ENCODE results near the gene FOXK1. TPM values are rescaled to one million over a fixed set of nuclear protein-coding genes. Genes with fewer than 3 reads are reported as not detected.

Gene FOXK1
- total RNA-seq, 1 donor from 2014 or later = 17.6 TPM

DNA sequence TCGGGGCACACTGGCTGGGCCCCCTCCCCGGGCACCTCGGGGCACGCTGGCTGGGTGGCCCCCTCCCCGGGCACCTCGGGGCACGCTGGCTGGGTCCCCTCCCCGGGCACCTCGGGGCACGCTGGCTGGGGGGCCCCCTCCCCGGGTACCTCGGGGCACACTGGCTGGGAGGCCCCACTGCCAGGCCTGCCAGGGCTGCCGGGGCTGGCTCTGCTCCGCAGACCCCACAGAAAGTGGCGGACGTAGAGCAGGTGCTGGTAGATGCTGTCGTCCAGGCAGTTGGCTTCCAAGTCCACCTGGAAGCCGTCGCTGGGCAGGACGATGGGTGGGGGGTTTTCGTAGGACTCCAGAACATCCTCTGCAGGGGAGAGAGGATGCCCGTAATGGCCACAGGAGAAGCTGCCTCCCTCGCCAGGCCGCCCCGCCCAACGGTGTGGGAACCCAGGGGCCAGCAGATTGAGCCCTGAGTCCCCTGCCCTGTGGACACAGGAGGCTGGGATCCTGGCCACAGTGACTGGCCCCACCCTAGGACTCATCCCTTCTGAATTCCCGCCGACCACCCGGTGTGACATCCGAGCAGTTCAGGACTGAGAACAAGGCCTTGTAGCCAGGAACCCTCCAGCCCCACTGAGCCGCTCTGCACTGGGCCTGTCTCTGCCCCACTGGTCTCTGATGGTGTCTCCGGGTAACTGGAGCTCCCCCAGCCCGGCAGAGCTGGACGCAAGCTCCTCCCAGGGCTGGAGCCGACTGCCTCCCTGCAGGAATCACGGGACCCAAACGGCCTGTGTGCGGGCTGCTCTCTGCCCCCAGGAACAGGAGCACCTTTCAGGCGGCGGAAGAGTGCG is 121.5 kb downstream of the FOXK1 start:
- Histone ChIP-seq H3K36me3 (ENCODE audit: control insufficient read depth, insufficient read depth, low read length) (no peaks in the 10 kb centered on the region), H3K27me3 (ENCODE audit: control insufficient read depth, insufficient read depth, low read length) (no peaks in the 10 kb centered on the region), H3K4me3 (ENCODE audit: low read depth, low read length) (no peak overlapping the region)
- FAIRE-seq = no peak
- no peak for DNase-seq (ENCODE audit: low read depth)
- TF ChIP-seq, protein P1, sequence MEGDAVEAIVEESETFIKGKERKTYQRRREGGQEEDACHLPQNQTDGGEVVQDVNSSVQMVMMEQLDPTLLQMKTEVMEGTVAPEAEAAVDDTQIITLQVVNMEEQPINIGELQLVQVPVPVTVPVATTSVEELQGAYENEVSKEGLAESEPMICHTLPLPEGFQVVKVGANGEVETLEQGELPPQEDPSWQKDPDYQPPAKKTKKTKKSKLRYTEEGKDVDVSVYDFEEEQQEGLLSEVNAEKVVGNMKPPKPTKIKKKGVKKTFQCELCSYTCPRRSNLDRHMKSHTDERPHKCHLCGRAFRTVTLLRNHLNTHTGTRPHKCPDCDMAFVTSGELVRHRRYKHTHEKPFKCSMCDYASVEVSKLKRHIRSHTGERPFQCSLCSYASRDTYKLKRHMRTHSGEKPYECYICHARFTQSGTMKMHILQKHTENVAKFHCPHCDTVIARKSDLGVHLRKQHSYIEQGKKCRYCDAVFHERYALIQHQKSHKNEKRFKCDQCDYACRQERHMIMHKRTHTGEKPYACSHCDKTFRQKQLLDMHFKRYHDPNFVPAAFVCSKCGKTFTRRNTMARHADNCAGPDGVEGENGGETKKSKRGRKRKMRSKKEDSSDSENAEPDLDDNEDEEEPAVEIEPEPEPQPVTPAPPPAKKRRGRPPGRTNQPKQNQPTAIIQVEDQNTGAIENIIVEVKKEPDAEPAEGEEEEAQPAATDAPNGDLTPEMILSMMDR (IDR thresholded peaks at IDR 0.05; ENCODE audit: insufficient read depth, low read length, severe bottlenecking) = no peak

DNA sequence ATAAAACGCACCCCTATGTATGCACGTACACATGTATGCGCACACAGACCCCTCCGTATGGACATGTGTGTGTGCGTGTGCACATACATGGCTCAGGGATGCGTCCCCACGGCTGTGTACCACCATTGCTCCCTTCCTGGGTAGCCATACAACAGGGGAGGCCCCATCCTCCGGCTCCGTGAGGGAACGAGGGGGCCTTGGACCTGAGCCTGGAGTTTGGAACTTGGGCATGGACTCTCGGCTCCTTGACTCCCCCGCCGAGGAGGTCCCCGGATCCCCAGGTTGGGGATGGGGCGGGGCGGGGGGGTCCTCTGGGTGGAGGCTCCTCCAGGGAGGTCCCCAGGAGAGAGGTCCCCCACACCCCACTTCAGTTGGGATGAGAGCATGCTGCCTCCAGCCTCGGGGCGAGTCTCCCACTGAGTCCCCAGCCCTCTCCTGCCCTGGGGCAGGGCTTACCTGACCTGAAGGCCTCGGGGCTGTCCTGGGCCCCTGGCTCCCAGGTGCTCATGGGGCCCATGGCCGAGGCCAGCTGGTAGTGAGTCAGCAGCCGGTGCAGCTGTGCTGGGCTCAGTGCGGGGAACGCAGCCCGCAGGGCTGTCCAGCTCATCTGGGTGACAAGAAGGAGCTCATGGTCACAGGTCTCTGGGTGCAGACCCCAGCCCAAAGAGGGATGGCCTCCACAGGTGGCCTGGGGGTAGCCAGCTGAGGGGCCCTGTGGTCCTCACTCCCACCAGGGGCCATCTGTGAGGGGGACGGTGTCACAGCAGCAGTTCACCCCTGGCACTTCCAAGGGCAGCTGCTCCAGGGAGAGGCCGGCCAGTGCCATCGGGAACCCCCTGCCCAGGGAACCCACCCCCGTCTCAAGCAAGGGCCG is 123.3 kb downstream of the FOXK1 start:
- no peak for DNase-seq (ENCODE audit: low read depth)
- Histone ChIP-seq H3K27me3 (ENCODE audit: control insufficient read depth, insufficient read depth, low read length) (no peaks in the 10 kb centered on the region), H3K36me3 (ENCODE audit: control insufficient read depth, insufficient read depth, low read length) (no peaks in the 10 kb centered on the region), H3K4me3 (ENCODE audit: low read depth, low read length) (no peak overlapping the region)
- FAIRE-seq = no peak
- TF ChIP-seq, protein P1 (IDR thresholded peaks at IDR 0.05; ENCODE audit: insufficient read depth, low read length, severe bottlenecking) = no peak

DNA sequence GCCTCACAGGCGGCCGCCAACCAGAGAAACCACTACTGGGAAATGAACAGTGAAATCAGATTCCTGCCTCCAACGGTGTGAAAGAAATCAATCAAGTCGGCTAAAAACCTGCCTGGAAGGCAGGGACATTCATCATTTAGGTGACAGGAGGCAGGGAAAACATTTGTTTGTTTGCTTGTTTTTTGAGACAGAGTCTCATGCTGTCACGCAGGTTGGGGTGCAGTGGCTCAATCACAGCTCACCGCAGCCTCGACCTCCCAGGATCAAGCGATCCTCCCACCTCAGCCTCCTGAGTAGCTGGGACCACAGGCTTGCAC is 123.8 kb downstream of the FOXK1 start:
- Histone ChIP-seq H3K36me3 (ENCODE audit: control insufficient read depth, insufficient read depth, low read length) (no peaks in the 10 kb centered on the region), H3K4me3 (ENCODE audit: low read depth, low read length) (no peak overlapping the region), H3K27me3 (ENCODE audit: control insufficient read depth, insufficient read depth, low read length) (no peaks in the 10 kb centered on the region)
- DNase-seq (ENCODE audit: low read depth) (no peak), FAIRE-seq (no peak)
- TF ChIP-seq, protein P1 (IDR thresholded peaks at IDR 0.05; ENCODE audit: insufficient read depth, low read length, severe bottlenecking) = no peak

DNA sequence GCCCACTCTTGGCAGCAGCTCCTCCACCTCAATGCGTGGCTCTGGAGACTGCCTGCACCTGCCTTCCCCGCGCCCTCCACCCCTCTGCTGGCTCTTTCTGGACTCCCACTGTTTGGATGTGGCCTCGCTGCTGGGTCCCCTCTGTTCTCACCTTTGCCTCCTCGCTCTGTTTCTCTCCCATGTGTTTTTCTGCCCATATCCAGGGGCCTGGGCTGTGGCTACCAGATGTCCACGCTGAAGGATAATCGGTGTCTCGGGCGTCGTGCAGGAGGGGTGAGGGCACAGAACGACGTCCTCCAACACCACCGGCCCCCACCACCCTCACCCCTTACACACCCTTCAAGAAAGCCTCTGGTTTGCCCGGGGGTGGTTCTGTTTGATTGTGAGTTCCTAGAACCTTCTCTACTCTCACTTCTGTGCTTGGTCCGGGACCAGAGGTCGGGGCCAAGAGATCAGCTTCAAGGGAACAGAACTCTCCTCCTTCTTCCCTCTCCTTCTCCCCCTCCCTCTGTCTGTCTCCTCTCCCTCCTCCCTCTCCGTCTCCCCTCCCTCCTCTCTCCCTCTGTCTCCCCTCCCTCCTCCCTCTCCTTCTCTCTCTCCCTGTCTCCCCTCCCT is 125.0 kb downstream of the FOXK1 start:
- TF ChIP-seq, protein P1 (IDR thresholded peaks at IDR 0.05; ENCODE audit: insufficient read depth, low read length, severe bottlenecking) = no peak
- no peak overlapping the region for H3K4me3 ChIP-seq (ENCODE audit: low read depth, low read length)
- no peaks in the 10 kb centered on the region for H3K36me3 ChIP-seq (ENCODE audit: control insufficient read depth, insufficient read depth, low read length)
- DNase-seq (ENCODE audit: low read depth) = no peak
- FAIRE-seq = no peak
- no peaks in the 10 kb centered on the region for H3K27me3 ChIP-seq (ENCODE audit: control insufficient read depth, insufficient read depth, low read length)

DNA sequence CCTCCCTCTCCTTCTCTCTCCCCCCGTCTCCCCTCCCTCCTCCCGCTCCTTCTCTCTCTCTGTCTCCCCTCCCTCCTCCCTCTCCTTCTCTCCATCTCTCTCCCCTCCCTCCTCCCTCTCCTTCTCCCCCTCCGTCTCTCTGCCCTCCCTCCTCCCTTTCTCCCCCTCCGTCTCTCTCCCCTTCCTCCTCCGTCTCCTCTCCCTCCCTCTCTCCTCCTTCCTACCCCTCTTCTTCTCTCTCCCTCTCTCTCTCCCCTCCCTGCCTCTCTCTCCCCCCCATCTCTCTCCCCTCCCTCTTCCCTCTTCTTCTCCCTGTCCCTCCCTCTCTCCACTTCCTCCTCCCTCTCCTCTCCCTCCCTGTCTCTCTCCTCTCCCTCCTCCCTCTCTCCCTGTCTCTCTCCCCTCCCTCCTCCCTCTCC is 125.5 kb downstream of the FOXK1 start:
- TF ChIP-seq, protein P1 (IDR thresholded peaks at IDR 0.05; ENCODE audit: insufficient read depth, low read length, severe bottlenecking) = no peak
- Histone ChIP-seq H3K4me3 (ENCODE audit: low read depth, low read length) (no peak overlapping the region), H3K36me3 (ENCODE audit: control insufficient read depth, insufficient read depth, low read length) (no peaks in the 10 kb centered on the region), H3K27me3 (ENCODE audit: control insufficient read depth, insufficient read depth, low read length) (no peaks in the 10 kb centered on the region)
- FAIRE-seq (no peak), DNase-seq (ENCODE audit: low read depth) (no peak)

All from bronchial epithelial cell (primary cell).